Transverse colon (tissue), 4 donors: ENCODE measurements around the gene SH3BP5L. TPM values are rescaled to one million over a fixed set of nuclear protein-coding genes. Genes with fewer than 3 reads are reported as not detected.

ENCODE experiments used
- DNase-seq: peaks from one replicate; pipeline ENCODE4 v3.0.0-alpha.2; 2019
- H3K27ac ChIP-seq, 4 donors: fragments of 200-600 bp; sonication (generic); 2 replicates each; pipeline ENCODE4 v1.5.1; 2016 to 2018; ENCODE audit warnings: inconsistent platforms in 4 of 4
- H3K27me3 ChIP-seq: fragments of 200-600 bp; sonication (generic); 2 replicates; pipeline ENCODE4 v1.5.1; 2017; ENCODE audit warnings: inconsistent platforms
- H3K36me3 ChIP-seq, 4 donors: fragments of 200-600 bp; sonication (generic); 2 replicates each; pipeline ENCODE4 v1.5.1; 2017 to 2019; ENCODE audit warnings: inconsistent platforms in 4 of 4
- H3K4me1 ChIP-seq, 4 donors: fragments of 200-600 bp; sonication (generic); 2 replicates each; pipeline ENCODE4 v1.5.1; 2017 to 2020; ENCODE audit warnings: inconsistent platforms in 4 of 4
- H3K4me3 ChIP-seq, 4 donors: fragments of 200-600 bp; sonication (generic); 1 replicate in 1 of 4; 2 replicates in 3 of 4; pipeline versions ENCODE4 v1.5.1 to v1.6.1; 2017 to 2019; ENCODE audit warnings: inconsistent platforms in 4 of 4
- H3K9me3 ChIP-seq, 2 donors: fragments of 200-600 bp; sonication (generic); 2 replicates each; pipeline ENCODE4 v1.5.1; 2017 to 2019; ENCODE audit warnings: inconsistent platforms in 2 of 2
- EP300 ChIP-seq: sonication (generic); formaldehyde crosslinking; IDR thresholded peaks from one replicate; pipeline ENCODE4 v1.6.1; 2017; ENCODE audit warnings: antibody characterized with exemption, low read depth
- POLR2A ChIP-seq: fragments of 450-650 bp; IDR thresholded peaks from one replicate; pipeline ENCODE4 v1.6.1; 2016; ENCODE audit warnings: antibody characterized with exemption, mild to moderate bottlenecking, moderate library complexity
- POLR2AphosphoS5 ChIP-seq, 3 donors: sonication (generic); formaldehyde crosslinking; IDR thresholded peaks; one replicate each; pipeline ENCODE4 v1.6.1; 2016; ENCODE audit warnings: antibody characterized with exemption in 3 of 3
- whole genome bisulfite sequencing, 2 donors: methylation state at CpG; one replicate each; pipeline ENCODE4 v1.1.5; 2018; ENCODE audit warnings: low coverage in 1 of 2; 5-methylcytosine and 5-hydroxymethylcytosine counted together
- in situ Hi-C, 4 donors: fragments of 200-750 bp; cut with MboI; loops; one replicate each; pipeline versions ENCODE4 v1.15.0 to v1.15.1; 2017; ENCODE audit warnings: low sequenced_read_pairs in 3 of 4, low pct_ligation_motif_present in 1 of 4, low pct_unique_long_range_greater_than_20kb in 1 of 4
- intact Hi-C: fragments of 100-400 bp; cut with DNase I; formaldehyde crosslinking; loops from one replicate; pipeline ENCODE4 v1.15.1; 2023; ENCODE audit warnings: low total_unique reads
- total RNA-seq, 4 donors: library from RNA; depleted of rRNA; stranded (reverse); fragments of >200 nt; gene quantifications; one replicate each; pipeline ENCODE4 v1.1.0, GENCODE V29; 2016
- TF ChIP-seq, protein P1 (sequence below), 5 experiments: fragments of 200-600 bp in 3 of 5; fragments of 450-650 bp in 2 of 5; sonication (generic) in 3 of 5; IDR thresholded peaks; 1 replicate in 2 of 5; 2 replicates in 3 of 5; pipeline ENCODE4 v1.5.1; 2016 to 2017; ENCODE audit warnings: antibody characterized with exemption in 5 of 5, inconsistent platforms in 3 of 5, mild to moderate bottlenecking in 2 of 5, moderate library complexity in 1 of 5

The SH3BP5L gene
- total RNA-seq, 4 donors from 2014 or later: 28.1 to 36.2 (median 31.4) TPM

DNA sequence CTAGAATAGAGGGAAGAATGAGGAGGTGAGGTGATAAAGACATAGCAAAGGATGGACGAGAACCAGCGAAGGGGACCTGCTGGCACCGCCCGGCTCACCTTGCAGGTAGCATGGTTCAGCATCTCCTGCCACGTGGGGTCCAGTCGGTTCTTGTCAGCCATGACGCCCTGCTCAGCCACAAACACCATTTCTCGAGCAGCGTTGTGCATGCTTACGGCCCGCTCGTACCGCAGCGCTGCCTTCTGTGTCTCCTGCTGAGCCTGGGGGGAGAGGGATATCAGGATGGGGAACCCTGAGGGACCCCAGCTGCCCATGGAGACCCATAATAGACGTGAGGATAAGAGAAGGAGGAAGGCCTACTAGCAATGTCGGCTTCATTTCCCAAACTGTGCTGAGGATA is 11.4 kb downstream of the SH3BP5L start:
- H3K36me3 ChIP-seq: peaks cover 0 to 35% (median 16%) of the 10 kb centered on the region in 4 donors
- TF ChIP-seq, protein P1, sequence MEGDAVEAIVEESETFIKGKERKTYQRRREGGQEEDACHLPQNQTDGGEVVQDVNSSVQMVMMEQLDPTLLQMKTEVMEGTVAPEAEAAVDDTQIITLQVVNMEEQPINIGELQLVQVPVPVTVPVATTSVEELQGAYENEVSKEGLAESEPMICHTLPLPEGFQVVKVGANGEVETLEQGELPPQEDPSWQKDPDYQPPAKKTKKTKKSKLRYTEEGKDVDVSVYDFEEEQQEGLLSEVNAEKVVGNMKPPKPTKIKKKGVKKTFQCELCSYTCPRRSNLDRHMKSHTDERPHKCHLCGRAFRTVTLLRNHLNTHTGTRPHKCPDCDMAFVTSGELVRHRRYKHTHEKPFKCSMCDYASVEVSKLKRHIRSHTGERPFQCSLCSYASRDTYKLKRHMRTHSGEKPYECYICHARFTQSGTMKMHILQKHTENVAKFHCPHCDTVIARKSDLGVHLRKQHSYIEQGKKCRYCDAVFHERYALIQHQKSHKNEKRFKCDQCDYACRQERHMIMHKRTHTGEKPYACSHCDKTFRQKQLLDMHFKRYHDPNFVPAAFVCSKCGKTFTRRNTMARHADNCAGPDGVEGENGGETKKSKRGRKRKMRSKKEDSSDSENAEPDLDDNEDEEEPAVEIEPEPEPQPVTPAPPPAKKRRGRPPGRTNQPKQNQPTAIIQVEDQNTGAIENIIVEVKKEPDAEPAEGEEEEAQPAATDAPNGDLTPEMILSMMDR (IDR thresholded peaks at IDR 0.05): no peak
- TF ChIP-seq POLR2AphosphoS5 (IDR thresholded peaks at IDR 0.05) (no peak), EP300 (no peak), POLR2A (no peak)
- DNase-seq: no peak
- intact Hi-C loops (no loop called here), in situ Hi-C loops (no loop called here)
- no peaks in the 10 kb centered on the region for H3K9me3 ChIP-seq
- H3K27ac ChIP-seq: no peak overlapping the region
- no peak overlapping the region for H3K4me3 ChIP-seq
- no peaks in the 10 kb centered on the region for H3K27me3 ChIP-seq
- H3K4me1 ChIP-seq: peaks cover 0 to 4% (median 0%) of the 10 kb centered on the region in 4 donors
- WGBS, 2 donors: 85 to 93% methylated on average over 2 to 16 of the region's 16 CpGs

- Histone ChIP-seq H3K27ac (no peak overlapping the region), H3K36me3 (peaks cover 0 to 35% (median 16%) of the 10 kb centered on the region in 4 donors), H3K9me3 (no peaks in the 10 kb centered on the region), H3K27me3 (no peaks in the 10 kb centered on the region), H3K4me1 (peaks cover 0 to 4% (median 0%) of the 10 kb centered on the region in 4 donors), H3K4me3 (no peak overlapping the region)
- no peak for DNase-seq
- TF ChIP-seq POLR2A: no peak
- TF ChIP-seq, protein P1 (IDR thresholded peaks at IDR 0.05): no peak
- no peak for TF ChIP-seq POLR2AphosphoS5 (IDR thresholded peaks at IDR 0.05)
- no peak for TF ChIP-seq EP300
- 90% methylated on average over 8 of the region's 8 CpGs; no CpG with 5 or more reads in 1 of the 2 donors for WGBS, 2 donors
- in situ Hi-C loops (no loop called here), intact Hi-C loops (no loop called here)
These were observed 12.2 kb downstream of the SH3BP5L start for GRCh38 chr1:248813546-248813945.

DNA sequence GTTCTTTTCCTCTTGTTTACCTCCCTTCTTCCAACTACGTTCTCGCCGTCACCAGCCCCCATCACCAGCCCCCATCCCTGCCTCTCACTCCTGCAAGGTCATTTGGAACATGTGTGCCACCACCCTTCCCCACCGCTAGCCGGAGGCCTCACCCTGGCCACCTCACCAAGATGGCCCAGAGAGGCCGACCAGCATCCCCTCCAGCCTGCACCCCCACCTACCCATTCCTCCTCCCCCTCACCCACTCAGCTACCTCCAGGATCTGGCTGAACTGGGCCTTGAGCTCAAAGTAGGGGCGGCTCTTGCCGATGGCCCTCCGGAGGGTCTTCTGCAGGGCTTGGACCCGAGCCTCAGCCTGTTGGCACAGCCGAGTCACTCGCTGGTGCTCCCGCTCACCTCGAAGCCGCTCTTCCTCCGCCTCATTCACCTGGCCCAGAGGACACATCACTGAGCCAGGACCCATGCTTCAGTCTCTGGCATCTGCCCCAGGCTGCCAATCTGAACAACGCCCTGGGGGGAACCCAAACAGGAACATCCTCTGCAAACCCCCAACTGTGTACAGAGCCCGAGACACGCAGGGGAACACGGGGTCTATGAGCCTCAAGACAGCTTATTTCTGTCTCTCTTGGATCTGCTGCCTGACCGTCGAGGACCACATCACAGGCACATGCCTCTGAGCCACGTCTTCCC is 12.8 kb downstream of the SH3BP5L start:
- DNase-seq: no peak
- in situ Hi-C loops (no loop called here), intact Hi-C loops (no loop called here)
- Histone ChIP-seq H3K27ac (no peak overlapping the region), H3K9me3 (no peaks in the 10 kb centered on the region), H3K4me1 (peaks cover 0 to 4% (median 0%) of the 10 kb centered on the region in 4 donors), H3K27me3 (no peaks in the 10 kb centered on the region), H3K36me3 (peaks cover 0 to 35% (median 16%) of the 10 kb centered on the region in 4 donors), H3K4me3 (no peak overlapping the region)
- WGBS, 2 donors: 95 to 97% methylated on average over 6 to 23 of the region's 23 CpGs
- TF ChIP-seq POLR2A (no peak), EP300 (no peak), POLR2AphosphoS5 (IDR thresholded peaks at IDR 0.05) (no peak)
- TF ChIP-seq, protein P1 (IDR thresholded peaks at IDR 0.05): no peak

GRCh38 chr1:248811514-248812490 is 13.9 kb downstream of the SH3BP5L start:
- H3K36me3 ChIP-seq: peaks cover 0 to 35% (median 16%) of the 10 kb centered on the region in 4 donors

More at GRCh38 chr1:248811514-248812490, 13.9 kb downstream of the SH3BP5L start:
- DNase-seq: no peak
- H3K27ac ChIP-seq: no peak overlapping the region
- H3K4me1 ChIP-seq: peaks cover 0 to 10% (median 2%) of the 10 kb centered on the region in 4 donors
- H3K27me3 ChIP-seq: no peaks in the 10 kb centered on the region
- H3K9me3 ChIP-seq: no peaks in the 10 kb centered on the region
- TF ChIP-seq POLR2AphosphoS5 (IDR thresholded peaks at IDR 0.05) (no peak), EP300 (no peak), POLR2A (no peak)
- TF ChIP-seq, protein P1 (IDR thresholded peaks at IDR 0.05): no peak
- no peak overlapping the region for H3K4me3 ChIP-seq
- in situ Hi-C loops: no loop called here
- intact Hi-C loops: no loop called here
- 89 to 100% methylated on average over 2 to 57 of the region's 57 CpGs for WGBS, 2 donors
